HUDEP-2 (cell line): ENCODE results near the gene SLC3A2.
A peak's percentile ranks its signal among the peaks of the same experiment; 100 is the strongest.

Experiments
- DNase-seq, 76 experiments: peaks; one replicate each; lab custom pipeline; 2025; ENCODE audit not compliant: unreplicated experiment in 76 of 76; lab: John Stamatoyannopoulos, UW

Gene SLC3A2

GRCh38 chr11:62879235-62879978, 1.3 kb upstream of the SLC3A2 start:
- peak in 72 of 76 experiments; percentile 43 to 91 (median 72) for DNase-seq

DNA sequence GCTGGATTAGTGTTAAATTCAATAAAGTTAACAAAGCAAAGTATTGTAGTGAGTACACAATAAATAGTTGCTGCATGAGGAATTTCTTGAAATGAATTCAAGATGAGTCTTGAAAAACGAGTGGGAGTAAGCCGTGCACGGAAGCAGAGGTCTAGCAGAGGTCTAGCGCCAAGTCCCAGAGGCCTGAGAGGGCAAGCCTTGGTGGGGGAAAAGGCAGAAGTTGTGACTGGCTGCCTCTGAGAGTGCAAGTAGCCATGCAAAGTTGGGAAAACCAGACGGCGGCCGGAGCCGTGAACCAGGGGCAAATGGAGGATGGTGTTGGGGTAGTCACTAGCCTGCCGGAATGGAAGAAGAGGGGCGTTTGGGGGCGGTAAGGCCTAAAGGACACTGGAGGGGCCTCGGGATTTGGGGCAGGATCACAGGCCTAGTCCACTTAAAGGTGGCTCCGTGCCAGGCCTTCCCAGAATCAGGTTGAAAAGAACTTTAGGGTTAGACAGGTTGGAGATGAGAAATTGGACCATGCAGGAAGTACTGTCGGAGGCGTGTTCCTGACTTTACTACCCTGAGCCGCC, 379 bp upstream of the SLC3A2 start:
- DNase-seq, result peak in 40 of 76 experiments; percentile 15 to 67 (median 39)

- peak in 72 of 76 experiments; percentile 77 to 94 (median 90) for DNase-seq
Observed at GRCh38 chr11:62881579-62882430, 1.1 kb downstream of the SLC3A2 start.

- peak in 4 of 76 experiments; percentile 9 to 35 (median 20) for DNase-seq
Observed at GRCh38 chr11:62882431-62882749, 1.7 kb downstream of the SLC3A2 start.

DNA sequence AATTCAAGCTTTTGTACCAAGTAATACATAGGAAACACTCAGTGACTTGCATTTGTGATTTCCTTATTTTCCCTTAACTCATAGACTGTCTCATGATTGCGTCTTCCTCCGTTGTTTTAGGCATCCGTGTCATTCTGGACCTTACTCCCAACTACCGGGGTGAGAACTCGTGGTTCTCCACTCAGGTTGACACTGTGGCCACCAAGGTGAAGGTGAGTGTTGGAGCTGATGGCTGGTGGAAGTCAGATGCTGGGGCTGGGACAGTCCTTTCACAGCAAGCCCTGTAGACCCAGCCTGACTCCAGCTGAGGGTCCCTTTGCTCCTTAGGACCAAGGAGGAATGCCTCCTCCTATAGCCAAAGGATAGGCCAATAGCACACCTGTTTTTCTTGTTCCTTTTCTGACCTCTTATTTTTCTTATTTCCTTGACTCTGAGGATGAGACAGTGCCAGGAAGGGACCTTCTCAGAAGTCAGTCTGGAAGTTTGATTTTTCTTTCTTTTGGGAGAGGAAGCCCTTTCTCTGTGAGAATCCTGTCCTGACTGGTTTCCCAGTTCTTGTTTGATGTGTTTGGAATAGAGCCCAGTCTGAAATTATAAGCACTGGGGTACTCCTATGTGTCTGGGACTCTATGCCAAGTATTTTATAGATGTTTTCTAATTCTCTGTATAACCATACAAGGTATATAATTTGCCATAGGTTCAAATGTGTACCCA, 2.2 kb downstream of the SLC3A2 start:
- DNase-seq, result no peak

- DNase-seq, result no peak
Observed at GRCh38 chr11:62883673-62884072, 3.0 kb downstream of the SLC3A2 start.

GRCh38 chr11:62885137-62885750, 4.5 kb downstream of the SLC3A2 start:
- no peak for DNase-seq

- DNase-seq, result no peak
Observed at GRCh38 chr11:62888406-62888805, 7.7 kb downstream of the SLC3A2 start.

- DNase-seq, result no peak
Observed at GRCh38 chr11:62889126-62889483, 8.4 kb downstream of the SLC3A2 start.

GRCh38 chr11:62889484-62890437, 9.1 kb downstream of the SLC3A2 start:
- peak in 13 of 76 experiments; percentile 13 to 50 (median 33) for DNase-seq

- DNase-seq, result no peak
Observed at GRCh38 chr11:62892077-62892922, 11.6 kb downstream of the SLC3A2 start.

GRCh38 chr11:62895501-62895900, 14.8 kb downstream of the SLC3A2 start:
- DNase-seq, result no peak

- no peak for DNase-seq
Observed at GRCh38 chr11:62896049-62896448, 15.4 kb downstream of the SLC3A2 start.

DNA sequence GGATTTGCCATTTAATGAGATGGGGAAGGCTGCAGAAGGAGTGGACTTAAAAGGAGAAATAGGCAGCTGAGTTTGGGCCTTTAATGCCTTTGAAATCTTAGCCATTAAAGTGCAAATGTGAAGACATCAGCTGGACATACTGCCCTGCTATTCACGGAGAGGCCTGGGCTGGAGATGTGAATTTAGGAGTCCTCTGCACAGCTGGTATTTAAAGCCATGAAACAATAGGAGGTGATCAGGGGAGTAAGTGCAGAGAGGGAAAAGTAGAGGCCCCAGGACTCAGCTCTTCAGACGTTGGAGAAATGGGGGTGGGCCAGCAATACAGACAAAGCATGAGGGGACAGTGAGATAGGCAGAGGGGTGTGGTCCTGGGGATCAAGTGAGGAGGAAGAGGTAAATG, 16.6 kb downstream of the SLC3A2 start:
- DNase-seq, result no peak

- DNase-seq, result no peak
Observed at GRCh38 chr11:62898027-62898426, 17.3 kb downstream of the SLC3A2 start.

DNA sequence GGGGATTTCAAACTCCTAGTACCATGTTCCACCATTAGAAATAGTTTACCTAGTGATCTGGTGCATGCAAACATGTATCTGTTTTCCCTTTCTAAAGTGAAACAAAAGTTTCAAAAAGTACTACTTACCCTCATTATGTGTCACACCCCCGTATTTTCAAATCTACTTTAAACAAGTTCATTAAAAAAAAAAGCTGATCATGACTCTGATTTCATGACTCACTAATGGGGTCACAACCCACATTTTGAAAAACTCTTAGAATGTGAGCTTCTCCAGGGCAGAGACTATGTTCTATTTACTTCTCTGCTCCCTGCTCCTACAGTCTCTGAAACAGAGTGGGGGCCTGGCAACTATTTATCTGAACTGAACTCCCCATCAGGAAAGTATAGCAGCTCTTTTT, 22.2 kb downstream of the SLC3A2 start:
- no peak for DNase-seq

DNA sequence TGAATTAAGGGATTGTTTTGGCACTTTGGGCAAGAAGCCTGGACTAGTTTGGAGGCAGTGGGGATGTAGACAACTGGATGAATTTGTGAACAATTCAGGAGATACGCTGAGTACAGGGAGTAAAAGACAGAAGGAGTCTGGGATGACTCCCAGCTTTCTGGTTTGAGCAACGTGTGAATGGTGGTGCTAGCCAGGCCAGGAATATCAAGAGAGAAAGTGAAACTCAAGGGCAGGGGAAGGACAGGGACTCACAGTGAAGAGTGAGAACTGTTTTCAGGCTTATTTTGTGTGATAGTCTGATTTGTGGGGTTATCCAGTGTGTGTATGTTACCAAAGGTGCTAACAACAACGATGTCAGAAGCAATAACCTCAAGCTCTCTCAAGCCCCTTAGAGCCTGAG, 24.6 kb downstream of the SLC3A2 start:
- DNase-seq, result no peak

DNA sequence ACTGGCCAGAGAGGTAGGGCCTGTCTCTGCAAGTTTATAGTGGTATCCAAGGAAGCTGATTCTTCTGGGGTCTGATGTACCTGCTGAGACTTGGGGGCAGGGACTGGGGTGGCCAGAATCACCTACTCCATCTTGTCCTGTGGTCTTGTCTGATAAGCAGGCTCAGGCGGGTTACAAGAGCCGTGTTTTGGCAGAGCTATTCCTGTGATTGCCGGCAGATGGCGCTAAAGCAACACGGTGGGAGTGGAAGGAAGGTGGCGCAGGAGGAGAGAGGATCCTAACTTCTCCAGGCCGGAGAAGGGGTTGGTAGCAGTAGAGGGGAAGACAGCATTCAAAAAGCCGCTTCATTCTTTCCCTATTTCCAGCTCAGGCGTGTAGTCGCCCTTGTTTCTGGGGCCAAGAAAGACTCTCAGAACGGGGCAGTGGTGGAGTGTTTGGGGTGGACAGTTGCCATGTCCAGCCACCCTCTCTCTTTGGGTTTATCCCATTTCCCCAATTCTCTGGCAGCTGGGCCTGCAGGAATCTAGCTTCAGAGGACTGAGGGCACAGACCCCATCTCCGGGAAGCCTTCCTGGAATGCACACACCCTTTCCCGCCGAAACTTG, 25.3 kb downstream of the SLC3A2 start:
- DNase-seq, result peak in 62 of 76 experiments; percentile 19 to 83 (median 62)
